NT2/D1 (cell line): ENCODE data around the gene RPL38.

Experiments
- DNase-seq: peaks from one replicate; pipeline ENCODE4 v3.0.0-alpha.2; 2011; ENCODE audit warnings: low read depth, low spot score
- H3K27me3 ChIP-seq: 2 replicates; pipeline ENCODE4 v1.6.0; 2011; ENCODE audit warnings: mild to moderate bottlenecking; ENCODE audit not compliant: insufficient read length, insufficient read depth
- H3K36me3 ChIP-seq: 2 replicates; pipeline ENCODE4 v1.6.1; 2011; ENCODE audit warnings: mild to moderate bottlenecking, low read length, mixed read lengths; ENCODE audit not compliant: insufficient read depth, insufficient read length
- H3K4me1 ChIP-seq: 2 replicates; pipeline ENCODE4 v1.5.1; 2011; ENCODE audit not compliant: insufficient read depth, insufficient read length
- H3K4me3 ChIP-seq: 2 replicates; pipeline ENCODE4 v1.5.1; 2011; ENCODE audit warnings: low read depth; ENCODE audit not compliant: insufficient read length
- H3K9ac ChIP-seq: 2 replicates; pipeline ENCODE4 v1.6.0; 2011; ENCODE audit warnings: low read depth; ENCODE audit not compliant: insufficient read length
- H3K9me3 ChIP-seq: 2 replicates; pipeline ENCODE4 v1.5.1; 2011; ENCODE audit warnings: mild to moderate bottlenecking, low read length; ENCODE audit not compliant: insufficient read depth
- SUZ12 ChIP-seq: IDR thresholded peaks from 2 replicates; pipeline ENCODE4 v1.6.1; 2011; ENCODE audit not compliant: insufficient read length, insufficient read depth; ENCODE audit errors: extremely low read depth
- YY1 ChIP-seq: IDR thresholded peaks from 2 replicates; pipeline ENCODE4 v1.6.1; 2011; ENCODE audit not compliant: insufficient read length, insufficient read depth
- ZNF274 ChIP-seq: IDR thresholded peaks from 2 replicates; pipeline ENCODE4 v1.6.1; 2011; ENCODE audit warnings: mild to moderate bottlenecking, low read depth, low read length

RPL38 gene

DNA sequence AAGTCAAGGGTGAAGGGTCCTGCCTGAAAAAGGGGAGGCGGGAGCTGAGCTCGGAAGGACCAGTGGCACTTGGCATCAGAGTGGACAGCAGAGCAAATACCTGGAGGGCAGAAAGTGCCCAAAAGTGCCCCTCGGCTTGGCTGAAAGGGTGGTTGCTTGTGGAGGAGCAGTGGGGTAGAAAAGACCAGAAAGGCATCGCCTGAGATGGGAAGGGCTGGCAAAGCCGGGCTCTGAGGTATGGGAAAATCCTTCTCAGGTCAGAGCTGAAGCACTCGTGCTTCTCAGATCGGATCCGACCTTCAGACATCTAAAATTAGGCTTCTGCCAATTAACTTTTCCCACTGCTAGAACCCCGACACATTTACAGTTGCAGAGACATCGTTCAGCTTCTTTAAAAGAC is 1.5 kb upstream of the RPL38 start:
- Histone ChIP-seq H3K27me3 (peaks cover 33% of the 10 kb centered on the region), H3K9ac (no peak overlapping the region), H3K4me1 (peaks cover 6% of the 10 kb centered on the region), H3K36me3 (peaks cover 31% of the 10 kb centered on the region), H3K9me3 (no peaks in the 10 kb centered on the region), H3K4me3 (no peak overlapping the region)
- DNase-seq: no peak
- no peak for TF ChIP-seq SUZ12

- TF ChIP-seq ZNF274: no peak
- TF ChIP-seq YY1: no peak
- no peak for TF ChIP-seq SUZ12
Observed at GRCh38 chr17:74202938-74203337, 540 bp upstream of the RPL38 start.

DNA sequence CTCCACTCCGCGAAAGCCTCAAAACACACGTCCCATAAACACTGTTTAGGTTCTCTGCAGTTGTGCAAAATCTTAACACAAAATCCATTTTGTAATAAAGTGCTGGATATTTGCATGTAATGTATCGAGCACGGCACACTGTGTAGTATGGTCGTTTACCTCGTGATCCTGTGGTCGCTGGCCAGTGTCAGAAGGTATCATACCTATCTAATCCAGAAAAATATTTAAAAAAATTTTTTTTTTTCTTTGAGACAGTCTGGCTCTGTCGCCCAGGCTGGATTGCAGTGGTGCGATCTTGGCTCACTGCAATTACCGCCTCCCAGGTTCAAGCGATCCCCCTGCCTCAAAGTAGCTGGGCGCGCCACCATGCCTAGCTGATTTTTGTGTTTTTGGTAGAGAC is 996 bp downstream of the RPL38 start:
- Histone ChIP-seq H3K4me1 (peaks cover 16% of the 10 kb centered on the region), H3K27me3 (peaks cover 22% of the 10 kb centered on the region), H3K9ac (peak overlapping the region; percentile 100), H3K9me3 (no peaks in the 10 kb centered on the region), H3K4me3 (peak overlapping the region; percentile 100), H3K36me3 (peaks cover 56% of the 10 kb centered on the region)
- TF ChIP-seq ZNF274: no peak
- no peak for TF ChIP-seq YY1
- no peak for TF ChIP-seq SUZ12
- no peak for DNase-seq

More at GRCh38 chr17:74202938-74203337, 540 bp upstream of the RPL38 start:
- Histone ChIP-seq H3K4me1 (peaks cover 9% of the 10 kb centered on the region), H3K9ac (no peak overlapping the region), H3K27me3 (peaks cover 33% of the 10 kb centered on the region), H3K9me3 (no peaks in the 10 kb centered on the region), H3K36me3 (peaks cover 41% of the 10 kb centered on the region), H3K4me3 (no peak overlapping the region)
- DNase-seq: no peak

- peak overlapping the region; percentile 100 for H3K9ac ChIP-seq
- H3K36me3 ChIP-seq: peaks cover 64% of the 10 kb centered on the region
- H3K4me3 ChIP-seq: peak overlapping the region; percentile 100
- DNase-seq: no peak
- H3K9me3 ChIP-seq: no peaks in the 10 kb centered on the region
- H3K27me3 ChIP-seq: peaks cover 16% of the 10 kb centered on the region
- H3K4me1 ChIP-seq: peaks cover 17% of the 10 kb centered on the region
- TF ChIP-seq SUZ12 (no peak), ZNF274 (no peak), YY1 (no peak)
Observed at GRCh38 chr17:74205274-74205673, 1.8 kb downstream of the RPL38 start.

DNA sequence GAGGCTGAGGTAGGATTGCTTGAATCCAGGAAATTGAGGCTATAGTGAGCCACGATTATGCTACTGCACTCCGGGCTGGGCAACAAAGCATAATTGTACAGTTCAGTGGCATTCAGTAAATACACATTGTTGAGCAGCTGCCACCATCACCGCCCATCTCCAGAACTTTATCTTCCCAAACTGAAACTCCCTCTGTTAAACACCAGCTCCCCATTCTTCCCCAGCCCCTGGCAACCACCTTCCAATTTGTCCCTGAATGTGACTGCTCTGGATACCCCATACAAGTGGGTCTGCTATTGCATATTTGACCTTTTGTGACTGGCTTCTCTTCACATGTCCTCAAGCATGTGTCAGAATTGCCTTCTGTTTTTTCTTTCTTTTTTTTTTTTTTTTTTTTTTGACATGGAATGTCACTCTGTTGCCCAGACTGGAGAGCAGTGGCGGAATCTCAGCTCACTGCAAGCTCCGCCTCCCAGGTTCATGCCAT is 2.9 kb downstream of the RPL38 start:
- no peak for TF ChIP-seq SUZ12
- TF ChIP-seq ZNF274: no peak
- no peak for TF ChIP-seq YY1
- no peak for DNase-seq
- peaks cover 69% of the 10 kb centered on the region for H3K36me3 ChIP-seq
- H3K9ac ChIP-seq: no peak overlapping the region
- peaks cover 5% of the 10 kb centered on the region for H3K27me3 ChIP-seq
- H3K4me3 ChIP-seq: no peak overlapping the region
- H3K9me3 ChIP-seq: no peaks in the 10 kb centered on the region
- peaks cover 25% of the 10 kb centered on the region for H3K4me1 ChIP-seq

GRCh38 chr17:74210191-74211140 is 7.0 kb downstream of the RPL38 start:
- peaks cover 51% of the 10 kb centered on the region for H3K36me3 ChIP-seq

GRCh38 chr17:74211141-74211911 is 7.8 kb downstream of the RPL38 start:
- H3K27me3 ChIP-seq: peaks cover 14% of the 10 kb centered on the region
- peaks cover 51% of the 10 kb centered on the region for H3K4me1 ChIP-seq
- no peaks in the 10 kb centered on the region for H3K9me3 ChIP-seq
- H3K9ac ChIP-seq: peak overlapping the region; percentile 82
- no peak for DNase-seq
- peak overlapping the region; percentile 2 for H3K4me3 ChIP-seq
- H3K36me3 ChIP-seq: peaks cover 44% of the 10 kb centered on the region
- TF ChIP-seq YY1: no peak
- TF ChIP-seq SUZ12: no peak
- TF ChIP-seq ZNF274: no peak

More at GRCh38 chr17:74210191-74211140, 7.0 kb downstream of the RPL38 start:
- DNase-seq: no peak
- H3K9me3 ChIP-seq: no peaks in the 10 kb centered on the region
- peaks cover 48% of the 10 kb centered on the region for H3K4me1 ChIP-seq
- peak overlapping the region; percentile 82 for H3K9ac ChIP-seq
- no peak overlapping the region for H3K4me3 ChIP-seq
- TF ChIP-seq YY1 (no peak), SUZ12 (no peak), ZNF274 (no peak)
- peaks cover 14% of the 10 kb centered on the region for H3K27me3 ChIP-seq
